Activated naive CD4-positive, alpha-beta T cell treated with anti-CD3 and anti-CD28 coated beads, Interleukin-2, amount 50 U/mL, for 16 hours (primary cell): Measurements from ENCODE around the gene ANO8.
A peak's percentile ranks its signal among the peaks of the same experiment; 100 is the strongest.
"Not testable (repeated sequence)": the region's sequence is repeated elsewhere in the genome, so short reads cannot be mapped to it uniquely, and the experiment has no call there.

ENCODE experiments used
- DNase-seq: peaks from one replicate; pipeline ENCODE4 v3.0.0-alpha.2; 2020

ANO8 gene

DNA sequence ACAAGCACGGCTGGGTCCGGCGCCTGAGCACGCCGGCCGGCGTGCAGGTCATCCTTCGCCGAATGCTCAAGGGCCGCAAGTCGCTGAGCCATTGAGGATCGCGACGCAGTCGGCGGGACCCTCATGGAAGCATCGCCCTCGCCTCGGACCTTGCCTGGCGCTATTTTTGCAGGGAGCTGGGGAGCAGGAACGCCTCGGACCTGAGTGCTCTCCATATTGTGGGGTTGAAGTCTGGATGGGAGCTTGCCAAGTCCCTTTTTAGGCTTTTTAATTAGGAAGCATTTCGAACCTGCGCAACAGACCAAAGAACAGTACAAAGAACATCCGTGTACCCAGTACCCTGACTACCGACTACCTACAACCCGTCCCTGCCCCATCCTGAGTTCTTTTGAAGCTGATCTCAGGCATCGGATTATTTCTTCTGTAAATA lies 28.4 kb downstream of the ANO8 start:
- DNase-seq = no peak

DNA sequence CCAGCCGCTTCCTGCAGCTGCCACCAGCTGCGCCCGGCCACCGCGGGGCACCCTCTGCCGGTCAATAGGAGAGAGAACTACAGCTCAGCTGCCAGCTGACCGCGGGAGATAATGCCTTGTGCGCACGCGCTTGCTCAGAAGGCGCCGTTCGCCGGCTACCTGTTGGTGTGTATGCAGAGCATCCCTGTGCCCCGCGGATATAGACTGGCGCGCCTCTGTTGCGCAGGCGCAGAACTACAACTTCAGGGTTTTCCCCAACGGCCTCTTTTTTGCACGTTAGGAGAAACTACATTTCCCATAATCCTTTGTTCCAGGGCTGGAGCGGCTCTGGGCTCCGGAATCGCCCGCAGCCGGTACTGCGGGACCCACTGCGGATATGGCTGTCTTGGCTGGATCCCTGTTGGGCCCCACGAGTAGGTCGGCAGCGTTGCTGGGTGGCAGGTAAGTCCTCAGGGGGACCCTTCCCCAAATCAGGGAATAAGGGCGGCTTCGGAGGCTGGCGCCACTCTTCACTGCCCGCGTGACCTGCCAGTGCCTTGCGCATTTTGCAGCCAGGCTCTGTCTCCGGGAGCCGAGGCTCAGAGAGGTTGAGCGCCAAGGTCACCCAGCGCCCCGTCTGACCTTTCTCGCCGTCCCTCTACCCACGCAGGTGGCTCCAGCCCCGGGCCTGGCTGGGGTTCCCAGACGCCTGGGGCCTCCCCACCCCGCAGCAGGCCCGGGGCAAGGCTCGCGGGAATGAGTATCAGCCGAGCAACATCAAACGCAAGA lies 29.0 kb downstream of the ANO8 start, which contains the start of gene MRPL34:
Gene MRPL34, plus strand, starts transcription at position 356 of the 768 bp plus-strand sequence. Its CDS starts 21 bp downstream, at position 377.
- DNase-seq = peak; percentile 92

DNA sequence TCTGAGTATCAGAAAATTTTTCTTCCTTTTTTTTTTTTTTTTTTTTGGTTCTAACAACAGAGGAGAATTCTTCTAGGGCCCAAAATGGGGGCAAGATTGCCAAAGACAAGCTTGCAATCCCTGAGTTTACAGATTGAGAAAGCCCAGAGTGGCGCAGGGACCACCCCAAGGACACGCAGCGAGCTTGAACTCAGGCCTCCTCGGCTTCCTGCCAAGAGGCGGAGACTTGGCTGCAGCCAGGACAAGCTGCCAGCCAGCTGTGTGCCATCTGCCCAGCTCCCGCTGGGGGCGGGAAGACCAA lies 29.5 kb downstream of the ANO8 start:
- DNase-seq = no peak

DNA sequence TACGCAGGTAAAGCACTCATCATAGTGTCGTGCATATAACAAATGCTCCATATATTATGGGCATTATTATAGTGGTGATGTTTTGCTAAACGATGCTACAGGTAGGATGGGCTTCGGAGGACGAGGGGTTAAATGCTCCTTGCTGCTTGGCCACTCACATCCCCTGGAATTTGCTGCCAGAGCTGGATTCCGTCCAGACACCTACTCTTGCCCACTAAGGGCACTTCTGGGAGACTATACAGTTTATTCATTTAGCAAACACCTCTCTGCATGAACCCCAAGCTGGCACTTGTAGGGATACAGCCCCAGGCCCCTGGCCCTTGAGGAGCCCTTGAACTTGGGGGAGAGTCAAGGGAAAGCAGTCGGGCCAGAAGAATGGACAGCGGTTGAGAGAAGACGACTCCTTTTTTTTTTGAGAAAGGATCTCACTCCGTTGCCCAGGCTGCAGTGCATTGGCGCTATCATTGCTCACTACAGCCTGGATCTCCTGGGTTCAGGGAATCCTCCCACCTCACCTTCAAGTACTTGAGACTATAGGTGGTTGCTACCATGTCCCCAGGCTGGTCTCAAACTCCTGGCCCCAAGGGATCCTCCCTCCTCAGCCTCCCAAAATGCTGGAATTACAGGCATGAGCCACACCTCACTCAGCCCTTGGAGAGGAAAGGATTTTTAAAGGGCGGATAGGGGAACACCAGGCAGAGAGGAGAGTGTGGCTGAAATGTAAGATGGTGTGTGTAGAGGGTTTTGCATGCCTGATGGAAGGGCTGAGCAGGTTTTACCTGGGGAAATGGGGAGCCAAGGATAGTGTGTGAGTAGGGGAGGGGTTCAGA lies 30.1 kb downstream of the ANO8 start:
- no peak for DNase-seq

DNA sequence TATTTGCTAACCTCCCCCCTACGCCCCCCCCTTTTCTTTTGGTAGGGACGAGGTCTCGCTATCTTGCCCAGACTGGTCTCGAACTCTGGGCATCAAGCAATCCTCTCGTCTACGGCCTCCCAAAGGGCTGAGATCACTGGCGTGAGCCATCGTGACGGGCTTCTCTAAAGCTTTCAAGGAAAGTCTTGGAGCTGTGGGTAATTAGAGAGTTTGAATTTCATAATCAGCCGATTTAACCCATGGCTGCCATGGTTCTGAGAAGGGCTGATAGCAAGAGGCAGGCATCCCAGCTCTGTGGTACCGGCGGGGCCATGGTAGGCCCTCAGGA lies 30.8 kb downstream of the ANO8 start:
- no peak for DNase-seq

DNA sequence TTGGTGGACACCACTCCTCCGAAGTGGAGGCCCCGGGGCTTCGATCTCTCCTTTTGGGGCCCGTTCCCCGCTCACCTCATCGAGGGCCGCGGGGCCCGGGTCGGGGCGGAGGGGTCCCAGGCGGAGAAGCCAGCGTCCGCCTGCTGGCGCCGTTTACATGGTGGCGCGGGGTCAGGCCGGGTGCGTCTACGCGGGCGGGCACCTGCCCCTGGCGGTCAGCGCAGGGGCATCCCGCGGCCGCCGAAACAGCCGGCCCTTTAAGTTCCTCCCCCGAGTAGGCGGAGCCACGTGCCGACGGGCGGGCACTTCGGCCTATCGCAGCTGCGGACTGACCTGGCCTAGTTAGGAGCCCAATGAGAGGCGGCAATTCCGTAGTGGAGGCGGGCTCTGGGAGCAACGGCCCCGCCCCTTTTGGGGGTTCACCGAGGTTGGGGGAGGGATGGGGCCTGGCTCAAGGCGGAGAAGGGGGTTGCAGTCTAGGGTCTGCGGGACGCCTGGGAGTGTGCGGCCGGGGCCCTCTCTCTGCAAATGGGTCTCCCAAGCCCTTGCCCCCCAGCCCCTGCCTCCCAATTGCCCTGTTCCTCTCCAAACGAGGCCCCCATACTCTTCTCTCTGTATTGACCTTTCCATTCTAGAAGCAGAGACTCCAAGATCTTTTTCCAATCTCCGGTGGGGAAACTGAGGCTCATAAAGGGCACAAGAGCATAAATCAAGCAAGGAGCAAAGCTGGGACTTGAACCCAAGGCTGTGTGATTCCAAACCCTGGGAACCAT lies 31.3 kb downstream of the ANO8 start, which contains the start of gene ABHD8:
Gene ABHD8, minus strand, starts transcription at position 259 of the 773 bp plus-strand sequence. CDS start 1,809 bp downstream, outside the sequence.
- peak; percentile 94 for DNase-seq

DNA sequence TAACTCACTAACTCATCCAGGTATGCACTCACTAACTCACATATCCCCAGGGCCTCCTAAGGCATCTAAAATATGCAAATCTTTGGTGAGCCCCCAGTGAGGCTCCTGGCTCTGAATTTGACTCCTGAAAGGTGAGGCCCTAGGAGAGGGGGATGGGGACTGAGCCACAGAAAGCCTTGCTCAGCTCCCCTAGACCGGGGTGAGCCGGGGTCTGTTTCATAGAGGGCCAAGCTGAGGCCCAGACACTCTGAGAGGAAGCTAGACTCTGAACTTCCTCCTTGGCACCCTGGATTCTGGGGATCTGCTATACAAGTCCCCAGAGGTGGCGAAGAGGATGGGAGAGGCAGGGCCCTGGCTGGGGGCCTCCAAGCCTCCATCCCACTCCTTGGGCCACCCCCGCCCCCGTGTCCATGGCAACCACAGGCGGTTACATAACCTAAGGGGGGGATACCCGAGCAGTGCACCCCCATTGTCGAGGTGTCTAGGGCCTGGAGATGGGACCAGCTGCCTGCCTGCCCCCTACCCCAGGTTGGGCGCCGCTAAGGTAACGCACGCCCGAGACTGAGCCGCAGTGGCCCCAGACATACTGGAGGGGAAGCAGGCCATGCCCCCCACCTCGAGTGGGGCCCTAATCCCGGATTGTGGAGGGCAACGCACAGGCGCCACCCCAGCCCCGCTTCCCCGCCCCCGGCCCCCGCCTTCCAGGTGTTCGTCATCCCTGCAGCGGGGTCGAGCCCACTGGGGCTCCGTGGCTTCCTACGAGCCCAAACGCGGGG lies 32.1 kb downstream of the ANO8 start:
- DNase-seq = no peak

DNA sequence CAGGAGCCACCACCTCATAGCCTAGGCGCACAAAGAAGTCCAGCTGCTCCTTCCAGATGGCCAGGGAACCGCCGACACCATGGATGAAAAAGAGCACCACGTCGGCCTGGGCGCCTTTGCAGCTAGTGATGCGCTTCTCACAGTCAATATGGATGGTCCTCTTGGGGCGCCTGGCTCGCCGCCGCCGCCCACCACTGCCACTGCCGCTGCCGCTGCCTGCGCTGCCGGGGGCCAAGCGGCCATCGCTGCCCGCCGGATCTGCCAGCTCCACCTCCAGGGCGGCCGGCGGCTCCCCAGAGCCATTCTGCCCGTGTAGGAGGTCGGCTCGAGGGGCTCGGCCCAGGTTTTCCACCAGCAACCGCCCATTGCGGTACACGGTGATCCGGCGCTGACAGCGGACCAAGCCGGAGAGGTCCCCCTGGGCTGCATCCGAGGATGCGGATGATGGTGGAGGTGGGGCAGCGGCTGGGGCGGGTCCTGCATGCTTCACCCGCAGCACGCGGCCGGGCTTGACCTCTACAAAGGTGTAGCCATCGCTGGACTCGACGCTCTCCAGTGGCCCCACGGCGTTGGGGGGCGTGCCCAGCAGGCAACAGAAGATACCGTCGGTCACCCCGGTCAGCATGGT lies 33.5 kb downstream of the ANO8 start:
- DNase-seq = no peak

DNA sequence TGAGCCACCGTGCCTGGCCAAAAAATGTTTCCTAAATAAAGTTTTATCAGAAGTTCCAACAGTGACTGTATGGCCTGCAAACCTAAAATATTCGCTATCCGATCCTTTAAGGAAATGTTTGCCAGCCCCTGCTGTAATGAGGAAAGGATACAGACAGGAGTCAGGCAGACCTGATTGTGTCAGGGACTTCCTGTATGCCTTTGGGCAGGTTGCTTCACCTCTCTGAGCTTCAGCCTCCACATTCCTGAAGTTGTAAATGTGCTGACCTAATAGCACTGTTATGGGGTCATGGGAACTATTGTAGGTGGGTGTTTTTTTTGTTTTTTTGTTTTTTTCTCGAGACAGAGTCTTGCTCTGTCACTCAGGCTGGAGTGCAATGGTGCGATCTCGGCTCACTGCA lies 37.7 kb downstream of the ANO8 start:
- no peak for DNase-seq

DNA sequence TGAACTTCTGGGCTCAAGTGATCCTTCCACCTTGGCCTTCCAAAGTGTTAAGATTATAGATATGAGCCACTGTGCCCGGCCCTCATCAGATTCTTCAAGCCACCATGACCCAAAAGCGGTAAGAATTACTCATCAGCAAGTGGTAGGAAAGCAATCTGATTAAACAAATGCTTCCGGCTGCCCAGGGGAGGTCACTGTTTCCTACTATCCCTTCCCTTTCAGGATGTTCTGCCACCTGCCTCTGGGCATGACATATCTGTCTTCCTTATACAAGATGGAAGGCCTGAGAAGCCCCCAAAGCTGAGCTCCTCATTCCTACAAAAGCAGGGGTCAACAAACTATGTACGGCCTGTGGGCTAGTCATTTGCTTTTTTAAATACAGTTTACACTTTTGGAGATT lies 38.4 kb downstream of the ANO8 start:
- DNase-seq = no peak

DNA sequence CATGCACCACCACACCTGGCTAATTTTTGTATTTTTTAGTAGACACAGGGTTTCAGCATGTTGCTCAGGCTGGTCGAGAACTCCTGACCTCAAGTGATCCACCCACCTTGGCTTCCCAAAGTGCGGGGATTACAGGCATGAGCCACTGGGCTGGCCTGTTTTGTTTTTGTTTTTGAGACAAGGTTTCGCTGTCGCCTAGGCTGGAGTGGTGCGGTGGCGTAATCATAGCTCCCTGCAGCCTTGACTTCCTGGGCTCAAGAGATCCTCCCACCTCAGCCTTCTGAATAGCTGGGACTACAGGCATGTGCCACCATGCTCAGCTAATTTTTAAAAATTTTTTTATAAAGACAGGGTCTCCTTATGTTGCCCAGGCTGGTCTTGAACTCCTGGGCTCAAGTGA lies 39.1 kb downstream of the ANO8 start:
- DNase-seq = not testable (repeated sequence)

DNA sequence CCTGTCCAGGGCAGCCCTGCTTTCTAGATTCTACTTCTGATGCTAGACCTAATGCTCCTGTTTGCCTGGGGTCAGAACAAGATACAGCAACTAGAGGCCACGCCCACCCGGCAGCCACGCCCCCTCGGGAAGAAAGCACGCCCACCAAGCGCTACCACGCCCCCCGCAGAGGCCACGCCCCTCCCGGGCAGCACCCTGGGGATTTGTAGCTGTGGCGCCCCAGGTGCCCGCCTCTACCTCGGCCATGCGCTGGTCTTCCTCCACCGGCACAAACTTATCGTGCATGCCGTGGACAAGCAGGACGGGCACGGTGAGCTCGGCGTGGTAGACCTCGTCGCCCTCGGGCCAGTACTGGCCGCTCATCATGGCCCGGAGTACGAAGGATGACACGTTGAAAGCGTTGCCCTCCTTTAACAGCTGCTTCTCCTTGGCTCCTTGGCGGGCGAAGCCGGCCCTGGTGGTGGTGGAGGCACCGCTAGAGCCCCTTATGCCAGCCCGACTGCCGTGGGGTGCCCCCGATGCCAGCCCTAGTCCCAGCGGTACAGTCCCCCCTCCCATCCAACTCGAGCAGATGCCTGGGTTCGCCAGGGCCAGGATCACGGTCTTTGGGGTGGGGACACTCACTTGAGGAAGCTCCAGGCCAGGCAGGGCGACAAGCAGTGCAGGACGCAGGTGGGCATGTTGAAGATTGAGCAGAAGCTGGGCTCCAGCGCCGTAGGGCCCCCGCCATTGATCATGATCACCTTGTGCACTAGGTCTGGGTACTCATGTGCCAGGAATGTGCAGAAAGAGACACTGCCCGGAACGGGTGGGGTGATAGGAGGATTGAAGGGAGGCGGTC lies 40.4 kb downstream of the ANO8 start:
- peak; percentile 57 for DNase-seq

DNA sequence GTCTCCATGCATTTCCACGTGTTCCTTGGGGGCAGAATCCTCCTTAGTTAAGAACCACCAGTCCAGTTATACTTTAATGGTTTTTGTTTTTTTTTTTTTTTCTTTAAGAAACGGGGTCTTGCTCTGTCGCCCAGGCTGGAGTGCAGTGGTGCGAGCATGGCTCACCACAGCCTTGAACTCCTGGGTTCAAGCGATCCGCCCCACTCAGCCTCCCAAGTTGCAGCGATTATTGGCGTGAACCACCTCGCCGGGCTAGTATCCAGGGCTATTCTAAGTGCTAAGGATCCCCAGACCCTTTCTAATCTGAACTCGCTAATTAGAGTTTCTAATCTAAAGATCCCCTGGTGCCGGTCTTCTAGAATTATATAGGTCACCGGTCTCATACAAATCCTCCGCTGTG lies 41.0 kb downstream of the ANO8 start:
- DNase-seq = no peak

DNA sequence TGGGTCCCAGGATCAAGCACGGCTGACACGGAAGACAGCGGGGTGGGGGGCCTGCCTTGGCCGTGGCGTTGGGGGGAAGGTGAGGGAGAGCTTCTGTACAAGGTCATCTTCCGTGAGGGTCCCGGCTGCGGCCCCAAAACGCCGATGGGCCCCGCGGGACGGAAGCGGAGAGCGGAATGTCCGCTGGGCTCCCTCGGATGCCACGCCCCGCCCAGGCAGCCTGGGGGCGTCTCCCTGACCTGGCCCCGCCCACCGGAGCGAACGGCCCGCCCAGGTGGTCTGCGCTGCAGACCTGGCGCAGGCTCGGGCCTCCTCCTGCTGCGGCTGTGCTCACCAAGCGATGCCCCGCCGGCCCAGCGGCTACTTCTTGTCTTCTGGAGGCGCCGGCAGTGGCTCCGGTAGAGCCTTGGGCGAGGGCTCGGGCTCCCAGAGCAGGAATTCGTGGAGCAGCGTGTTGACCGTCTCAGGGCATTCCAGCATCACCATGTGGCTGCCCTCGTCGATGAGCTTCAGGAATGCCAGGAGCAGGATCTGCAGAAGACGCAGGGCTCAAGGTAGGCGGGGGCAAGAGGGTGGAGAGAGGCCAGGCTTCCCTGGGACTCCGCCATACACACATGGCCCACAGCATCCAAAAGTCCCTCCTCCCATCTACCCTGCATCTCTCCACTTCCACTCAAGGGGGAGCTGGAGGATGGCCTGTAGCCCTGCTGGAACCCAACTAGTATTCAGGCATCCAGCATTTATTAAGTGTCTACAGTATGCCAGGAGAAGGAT lies 42.2 kb downstream of the ANO8 start:
- peak; percentile 81 for DNase-seq

DNA sequence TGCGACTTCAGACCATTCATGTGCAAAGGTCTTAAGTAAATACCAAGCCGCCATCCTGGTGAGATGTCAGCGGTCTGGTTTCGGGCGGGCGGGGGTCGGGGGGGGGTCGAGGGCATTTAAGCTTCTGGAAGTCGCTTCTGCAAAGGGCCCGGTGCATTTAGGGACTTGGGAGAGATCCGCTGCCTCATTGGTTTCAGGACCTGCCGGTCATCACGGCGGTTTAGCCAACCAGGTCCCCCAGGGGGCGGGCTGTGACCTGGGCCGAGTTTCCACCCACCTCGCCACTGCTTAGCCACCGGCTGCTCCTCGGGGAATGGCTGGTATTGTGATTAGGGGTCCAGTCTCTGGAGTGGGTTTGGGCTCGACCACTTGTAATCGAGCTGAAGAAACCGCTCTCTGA lies 45.2 kb downstream of the ANO8 start:
- DNase-seq = peak; percentile 54

DNA sequence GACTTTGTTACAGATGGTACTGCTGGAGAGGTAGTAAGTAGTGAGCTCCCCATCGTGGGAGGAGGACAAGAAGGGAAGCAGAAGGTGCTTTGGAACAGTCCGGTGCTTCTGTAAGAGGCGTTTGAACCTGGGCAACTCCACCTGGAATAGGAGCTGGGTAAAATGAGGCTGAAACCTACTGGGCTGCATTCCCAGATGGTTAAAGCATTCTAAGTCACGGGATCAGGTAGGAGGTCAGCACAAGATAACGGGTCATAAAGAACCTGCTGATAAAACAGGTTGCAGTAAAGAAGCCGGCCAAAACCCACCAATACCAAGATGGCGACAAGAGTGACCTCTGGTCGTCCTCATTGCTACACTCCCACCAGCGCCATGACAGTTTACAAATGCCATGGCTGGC lies 47.9 kb downstream of the ANO8 start:
- no peak for DNase-seq

DNA sequence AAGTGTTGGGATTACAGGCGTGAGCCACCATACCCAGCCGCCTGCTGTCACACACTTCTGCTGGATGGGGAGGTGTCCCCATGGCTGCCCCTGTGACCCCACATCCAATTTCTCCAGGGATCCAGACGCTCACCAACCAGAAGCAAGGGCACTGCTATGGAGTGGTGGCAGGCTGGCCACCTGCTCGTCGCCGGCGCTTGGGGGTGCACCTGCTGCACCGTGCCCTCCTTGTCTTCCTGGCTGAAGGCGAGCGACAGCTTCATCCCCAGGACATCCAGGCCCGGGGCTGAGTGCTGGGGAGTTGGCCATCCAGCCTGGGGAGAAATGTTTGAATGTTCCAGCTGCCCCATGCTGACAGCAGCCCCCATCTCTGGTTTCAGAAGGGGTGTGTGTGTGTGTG lies 48.4 kb downstream of the ANO8 start:
- DNase-seq = no peak

DNA sequence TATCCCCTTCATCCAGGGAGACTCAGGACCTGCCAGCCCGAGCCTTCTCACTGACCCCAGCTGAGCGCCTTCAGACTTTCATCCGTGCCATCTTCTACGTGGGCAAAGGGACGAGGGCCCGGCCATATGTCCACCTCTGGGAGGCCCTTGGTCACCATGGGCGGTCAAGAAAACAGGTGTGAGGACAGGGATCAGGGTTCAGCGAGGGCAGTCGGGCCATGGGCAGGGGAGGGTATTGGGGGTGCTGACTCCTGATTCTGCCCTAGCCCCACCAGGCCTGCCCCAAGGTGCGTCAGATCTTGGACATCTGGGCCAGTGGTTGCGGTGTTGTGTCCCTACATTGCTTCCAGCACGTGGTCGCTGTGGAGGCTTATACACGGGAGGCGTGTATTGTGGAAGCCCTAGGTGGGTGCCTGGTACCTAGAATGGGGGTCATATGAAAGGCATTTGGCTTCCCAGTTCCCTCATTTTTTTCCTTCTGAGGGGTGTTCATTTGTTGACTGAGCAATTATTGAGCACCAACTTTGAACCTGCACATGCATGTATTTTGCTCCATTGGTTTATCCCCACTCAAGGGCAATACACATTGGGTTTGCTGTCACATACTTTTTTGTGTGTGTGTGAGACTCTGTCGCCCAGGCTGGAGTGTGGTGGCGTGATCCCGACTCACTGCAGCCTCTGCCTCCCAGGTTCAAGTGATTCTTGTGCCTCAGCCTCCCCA lies 49.1 kb downstream of the ANO8 start:
- DNase-seq = no peak

DNA sequence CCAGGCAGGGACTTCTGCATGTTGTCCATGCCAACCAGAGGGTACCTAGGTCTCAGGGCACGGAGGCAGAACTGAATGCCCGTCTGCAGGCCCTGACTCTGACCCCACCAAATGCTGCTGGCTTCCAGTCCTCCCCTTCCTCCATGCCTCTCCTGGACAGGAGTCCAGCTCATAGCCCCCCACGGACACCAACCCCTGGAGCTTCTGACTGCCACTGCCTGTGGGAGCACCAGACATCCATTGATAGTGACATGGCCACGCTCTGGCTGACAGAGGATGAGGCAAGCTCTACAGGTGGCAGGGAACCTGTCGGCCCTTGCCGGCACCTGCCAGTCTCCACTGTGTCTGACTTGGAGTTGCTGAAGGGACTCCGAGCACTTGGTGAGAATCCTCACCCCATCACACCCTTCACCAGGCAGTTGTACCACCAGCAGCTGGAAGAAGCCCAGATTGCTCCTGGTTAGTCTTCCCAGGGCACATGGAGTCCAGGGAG lies 51.1 kb downstream of the ANO8 start:
- no peak for DNase-seq
